ENCODE data around the gene SIL1. TPM values are rescaled to one million over a fixed set of nuclear protein-coding genes. Genes with fewer than 3 reads are reported as not detected.
"Not testable (repeated sequence)": the region's sequence is repeated elsewhere in the genome, so short reads cannot be mapped to it uniquely, and the experiment has no call there.

The SIL1 gene
- polyA plus RNA-seq, 2 of the 4 experiments (the other 2 are of a cell fraction), result 27.6 to 45.5 TPM

DNA sequence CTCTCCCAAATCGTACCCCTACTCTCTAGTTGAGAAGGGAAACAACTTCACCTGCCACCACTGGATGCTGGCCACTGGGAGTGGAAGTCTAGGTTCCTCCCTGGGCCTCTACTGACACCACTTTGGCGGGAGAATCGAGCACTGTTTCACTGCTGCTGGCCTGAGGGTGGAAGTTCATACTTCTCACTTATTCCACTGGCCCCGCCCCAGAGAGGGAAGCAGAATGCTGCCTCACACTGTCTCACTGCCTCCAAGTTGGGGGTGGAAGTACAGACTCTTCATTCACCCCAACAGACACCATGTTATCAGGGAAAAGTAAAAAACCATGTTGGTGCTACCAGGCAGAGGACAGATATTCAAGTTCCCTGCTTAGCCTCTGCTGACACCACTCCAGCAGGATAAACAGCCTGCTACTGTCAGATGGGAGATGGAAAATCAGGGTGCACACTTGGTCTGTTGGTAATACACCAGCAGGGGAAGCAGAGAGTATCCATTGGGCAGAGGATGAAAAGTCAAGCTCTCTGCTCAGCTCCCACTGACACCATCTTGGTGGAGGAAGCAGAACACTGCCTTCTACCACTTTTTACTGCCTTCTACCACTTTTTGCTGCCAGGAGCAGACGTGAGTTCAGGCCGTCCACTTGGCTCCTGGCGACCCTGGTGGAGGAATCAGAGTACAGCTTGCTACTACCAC lies 159.4 kb downstream of the SIL1 start:
- DNase-seq (ENCODE audit: low read depth in 1 of 2, low spot score in 1 of 2) (peak; percentile 9 to 21), ATAC-seq (peak; percentile 78 to 79; a peak in 5 of 6 replicates), FAIRE-seq (no peak)
- ChIA-PET CTCF (interaction anchor here (0.6 kb wide), 1 partner anchor 462 kb away, joined by 3 read pairs; no protein-coding TSS in a partner anchor), POLR2A (no interaction called here)
- Histone ChIP-seq H3K9me3 (no peaks in the 10 kb centered on the region), H3K4me2 (no peak overlapping the region), H3K4me1 (no peaks in the 10 kb centered on the region), H3K4me3 (no peak overlapping the region), H3K27ac (no peak overlapping the region)
- TF ChIP-seq EHMT2 (IDR thresholded peaks at IDR 0.05; ENCODE audit: low read depth) (no peak), ZNF302 (CRISPR knock-in tag; IDR thresholded peaks at IDR 0.05) (no peak), SREBF2 (IDR thresholded peaks at IDR 0.05) (no peak), ESRRA (IDR thresholded peaks at IDR 0.05; ENCODE audit: borderline replicate concordance, low read length) (no peak), KDM5A (IDR thresholded peaks at IDR 0.05) (no peak), CTCF (IDR thresholded peaks at IDR 0.05) (no peak), E2F6 (IDR thresholded peaks at IDR 0.05; ENCODE audit: borderline replicate concordance, low read depth) (no peak), ZFP36 (IDR thresholded peaks at IDR 0.05; ENCODE audit: borderline replicate concordance, partially characterized antibody) (no peak), FOSB (CRISPR knock-in tag; IDR thresholded peaks at IDR 0.05) (no peak), ZC3H11A (IDR thresholded peaks at IDR 0.05) (no peak), HOXB13 (CRISPR knock-in tag; IDR thresholded peaks at IDR 0.05; ENCODE audit: low read depth) (no peak), MYC (IDR thresholded peaks at IDR 0.05; ENCODE audit: borderline replicate concordance, low read length) (no peak), SMC3 (IDR thresholded peaks at IDR 0.05) (no peak)
- WGBS (ENCODE audit: missing lambda C conversion rate), result 74% methylated on average over 7 of the region's 7 CpGs

- POLR2A ChIA-PET, result no interaction called here
- H3K27ac ChIP-seq, result no peak overlapping the region
- H3K9me3 ChIP-seq, result no peaks in the 10 kb centered on the region
- CTCF ChIA-PET, result no interaction called here
- no peak overlapping the region for H3K4me3 ChIP-seq
- no peaks in the 10 kb centered on the region for H3K4me1 ChIP-seq
- no peak for ATAC-seq
- no peak for FAIRE-seq
- TF ChIP-seq BHLHE40 (IDR thresholded peaks at IDR 0.05; ENCODE audit: low read depth, low read length) (no peak), ZNF302 (CRISPR knock-in tag; IDR thresholded peaks at IDR 0.05) (no peak), CHD4 (IDR thresholded peaks at IDR 0.05; ENCODE audit: borderline replicate concordance) (no peak)
- TF ChIP-seq, protein P1, sequence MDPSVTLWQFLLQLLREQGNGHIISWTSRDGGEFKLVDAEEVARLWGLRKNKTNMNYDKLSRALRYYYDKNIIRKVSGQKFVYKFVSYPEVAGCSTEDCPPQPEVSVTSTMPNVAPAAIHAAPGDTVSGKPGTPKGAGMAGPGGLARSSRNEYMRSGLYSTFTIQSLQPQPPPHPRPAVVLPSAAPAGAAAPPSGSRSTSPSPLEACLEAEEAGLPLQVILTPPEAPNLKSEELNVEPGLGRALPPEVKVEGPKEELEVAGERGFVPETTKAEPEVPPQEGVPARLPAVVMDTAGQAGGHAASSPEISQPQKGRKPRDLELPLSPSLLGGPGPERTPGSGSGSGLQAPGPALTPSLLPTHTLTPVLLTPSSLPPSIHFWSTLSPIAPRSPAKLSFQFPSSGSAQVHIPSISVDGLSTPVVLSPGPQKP (IDR thresholded peaks at IDR 0.05; ENCODE audit: low read depth, low read length), result no peak
- WGBS (ENCODE audit: missing lambda C conversion rate), result 95% methylated on average over 3 of the region's 3 CpGs
- no peak for DNase-seq (ENCODE audit: low read depth in 1 of 2, low spot score in 1 of 2)
- H3K4me2 ChIP-seq, result no peak overlapping the region
Measured at GRCh38 chr5:139037732-139038131, 160.4 kb downstream of the SIL1 start.

- DNase-seq (ENCODE audit: low read depth in 1 of 2, low spot score in 1 of 2); H3K4me3 ChIP-seq; FAIRE-seq; H3K4me2 ChIP-seq; H3K9me3 ChIP-seq; POLR2A ChIA-PET; H3K4me1 ChIP-seq; CTCF ChIA-PET; ATAC-seq; H3K27ac ChIP-seq: not testable (repeated sequence)
- WGBS (ENCODE audit: missing lambda C conversion rate), result 58% methylated on average over 3 of the region's 3 CpGs
Measured at GRCh38 chr5:139036332-139036731, 161.8 kb downstream of the SIL1 start.

DNA sequence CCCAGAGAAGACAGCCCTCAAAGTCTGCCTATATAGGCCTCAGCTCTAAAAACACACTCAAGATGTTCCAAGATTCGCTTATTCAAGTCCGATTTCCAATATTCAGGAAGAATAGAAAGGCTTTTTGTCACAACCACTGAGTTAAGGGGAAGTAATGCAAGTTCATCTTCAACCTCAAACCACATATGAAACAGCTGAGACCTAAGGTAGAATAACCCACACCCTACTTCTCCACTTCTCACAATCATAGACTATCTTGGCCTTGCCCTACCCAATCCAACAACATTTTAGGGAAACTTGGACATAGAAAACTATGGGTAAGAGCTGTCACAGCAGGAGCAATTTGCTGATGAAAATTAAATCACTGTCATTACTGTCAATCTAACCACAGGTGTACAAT lies 171.0 kb downstream of the SIL1 start:
- no peak overlapping the region for H3K4me2 ChIP-seq
- ATAC-seq (no peak), FAIRE-seq (no peak), DNase-seq (ENCODE audit: low read depth in 1 of 2, low spot score in 1 of 2) (no peak)
- peaks cover 5% of the 10 kb centered on the region; the same call in 1 of the 3 replicates for H3K4me1 ChIP-seq
- H3K4me3 ChIP-seq, result no peak overlapping the region
- H3K27ac ChIP-seq, result no peak overlapping the region
- WGBS (ENCODE audit: missing lambda C conversion rate), result 91% methylated on average over 2 of the region's 2 CpGs
- CTCF ChIA-PET, result no interaction called here
- POLR2A ChIA-PET, result no interaction called here
- no peaks in the 10 kb centered on the region for H3K9me3 ChIP-seq
- TF ChIP-seq RFX5 (IDR thresholded peaks at IDR 0.05) (no peak), SREBF2 (IDR thresholded peaks at IDR 0.05) (no peak), CEBPB (IDR thresholded peaks at IDR 0.05) (no peak), RAD21 (conservative IDR thresholded peaks at IDR 0.05 in 1 of 2, IDR thresholded peaks at IDR 0.05 in 1 of 2) (no peak), HDAC2 (IDR thresholded peaks at IDR 0.05) (no peak), ZSCAN20 (CRISPR knock-in tag; IDR thresholded peaks at IDR 0.05) (no peak), POLR2A (IDR thresholded peaks at IDR 0.05; ENCODE audit: low read length) (no peak), REST (IDR thresholded peaks at IDR 0.05) (no peak), HOXB13 (CRISPR knock-in tag; IDR thresholded peaks at IDR 0.05; ENCODE audit: low read depth) (no peak), CHD2 (IDR thresholded peaks at IDR 0.05; ENCODE audit: low read length, partially characterized antibody) (no peak), EP300 (IDR thresholded peaks at IDR 0.05) (no peak)

All from A549 (cell line).